Suprapubic skin (tissue), 4 donors: ENCODE results near the gene SMIM10.

Source experiments
- CTCF ChIP-seq, 2 donors: fragments of 200-600 bp in 1 of 2; fragments of 450-650 bp in 1 of 2; sonication (generic) in 1 of 2; IDR thresholded peaks; one replicate each; pipeline ENCODE4 v1.5.1; 2016 to 2019; ENCODE audit warnings: antibody characterized with exemption in 2 of 2, mild to moderate bottlenecking in 1 of 2, moderate library complexity in 1 of 2
- EP300 ChIP-seq: sonication (generic); formaldehyde crosslinking; IDR thresholded peaks from one replicate; pipeline ENCODE4 v1.6.1; 2017; ENCODE audit warnings: antibody characterized with exemption
- POLR2A ChIP-seq, 2 donors: fragments of 450-650 bp; IDR thresholded peaks; one replicate each; pipeline ENCODE4 v1.6.1; 2017; ENCODE audit warnings: antibody characterized with exemption in 2 of 2, mild to moderate bottlenecking in 2 of 2, moderate library complexity in 2 of 2
- POLR2AphosphoS5 ChIP-seq, 3 donors: sonication (generic); formaldehyde crosslinking; IDR thresholded peaks; one replicate each; pipeline ENCODE4 v1.6.1; 2017; ENCODE audit warnings: antibody characterized with exemption in 3 of 3

GRCh38 chrX:134998246-134998645 is 7.5 kb downstream of the SMIM10 start:
- TF ChIP-seq CTCF (IDR thresholded peaks at IDR 0.05) (no peak), EP300 (no peak), POLR2A (IDR thresholded peaks at IDR 0.05) (no peak), POLR2AphosphoS5 (IDR thresholded peaks at IDR 0.05) (no peak)
